Neural cell (in vitro differentiated cells): Measurements from ENCODE around the gene PPFIBP1. TPM values are rescaled to one million over a fixed set of nuclear protein-coding genes. Genes with fewer than 3 reads are reported as not detected.

ENCODE experiments used
- H2AFZ ChIP-seq: fragments of 200-600, 300-800 bp; sonication (generic), shearing (Covaris generic); 2 replicates; pipeline ENCODE4 v1.6.0; 2014; ENCODE audit warnings: low read depth, mild to moderate bottlenecking, antibody characterized with exemption, low read length, moderate library complexity
- H3F3A ChIP-seq: fragments of 200-600 bp; shearing (Covaris generic); 2 replicates; pipeline ENCODE4 v1.6.1; 2016; ENCODE audit warnings: mild to moderate bottlenecking, moderate library complexity, mixed read lengths, antibody characterized with exemption, low read length; ENCODE audit not compliant: insufficient read depth, poor library complexity, severe bottlenecking
- H3K27ac ChIP-seq: fragments of 200-600, 300-800 bp; sonication (generic), shearing (Covaris generic); 2 replicates; pipeline ENCODE4 v1.5.1; 2014; ENCODE audit warnings: mild to moderate bottlenecking, low read length, moderate library complexity
- H3K27me3 ChIP-seq: fragments of 300-800, 200-600 bp; sonication (generic), shearing (Covaris generic); 2 replicates; pipeline ENCODE4 v1.6.0; 2014; ENCODE audit warnings: mild to moderate bottlenecking, low read depth, low read length, moderate library complexity; ENCODE audit not compliant: insufficient read depth
- H3K36me3 ChIP-seq: fragments of 300-800, 200-600 bp; sonication (generic), shearing (Covaris generic); 2 replicates; pipeline ENCODE4 v1.5.1; 2014; ENCODE audit warnings: mild to moderate bottlenecking, antibody characterized with exemption, low read length, moderate library complexity; ENCODE audit not compliant: insufficient read depth
- H3K4me2 ChIP-seq: fragments of 300-800, 200-600 bp; sonication (generic), shearing (Covaris generic); 2 replicates; pipeline ENCODE4 v1.6.0; 2014; ENCODE audit warnings: mild to moderate bottlenecking, low read length
- H3K4me3 ChIP-seq: fragments of 300-800, 200-600 bp; sonication (generic), shearing (Covaris generic); 2 replicates; pipeline ENCODE4 v1.5.1; 2014; ENCODE audit warnings: mild to moderate bottlenecking, low read length, moderate library complexity
- H3K79me2 ChIP-seq: fragments of 200-600 bp; shearing (Covaris generic); replicated peaks from 2 replicates; pipeline ENCODE4 v1.6.0; 2014; ENCODE audit warnings: mild to moderate bottlenecking, low read length, moderate library complexity; ENCODE audit not compliant: insufficient read depth
- H3K9ac ChIP-seq: fragments of 300-800, 200-600 bp; sonication (generic), shearing (Covaris generic); 2 replicates; pipeline ENCODE4 v1.6.1; 2016; ENCODE audit warnings: mild to moderate bottlenecking, low read length, mixed read lengths
- H3K9me2 ChIP-seq: fragments of 200-600 bp; shearing (Covaris generic); 2 replicates; pipeline ENCODE4 v1.6.1; 2016; ENCODE audit warnings: mild to moderate bottlenecking, low read length, mixed read lengths; ENCODE audit not compliant: insufficient read depth
- H3K9me3 ChIP-seq: fragments of 200-600, 300-800 bp; sonication (generic), shearing (Covaris generic); 2 replicates; pipeline ENCODE4 v1.6.1; 2016; ENCODE audit warnings: mild to moderate bottlenecking, mixed run types, low read length, moderate library complexity, mixed read lengths
- H4K20me1 ChIP-seq: fragments of 200-600 bp; shearing (Covaris generic); 2 replicates; pipeline ENCODE4 v1.6.1; 2016; ENCODE audit warnings: mild to moderate bottlenecking, mixed run types; ENCODE audit not compliant: insufficient read depth
- CTCF ChIP-seq: fragments of 450-650 bp; IDR thresholded peaks from 2 replicates; pipeline ENCODE4 v1.5.1; 2014; ENCODE audit warnings: antibody characterized with exemption, mild to moderate bottlenecking, moderate library complexity; ENCODE audit not compliant: poor library complexity, severe bottlenecking
- EP300 ChIP-seq: fragments of 450-650 bp; conservative IDR thresholded peaks from 2 replicates; pipeline ENCODE4 v1.6.1; 2014; ENCODE audit warnings: antibody characterized with exemption, mild to moderate bottlenecking, moderate library complexity; ENCODE audit not compliant: poor library complexity, severe bottlenecking
- EZH2 ChIP-seq: fragments of 200-600, 300-800 bp; shearing (Covaris generic), sonication (generic); IDR thresholded peaks from 2 replicates; pipeline ENCODE4 v1.6.1; 2014; ENCODE audit warnings: antibody characterized with exemption, low read length, borderline replicate concordance, mild to moderate bottlenecking; ENCODE audit not compliant: insufficient read depth, poor library complexity, severe bottlenecking
- MXI1 ChIP-seq: fragments of 450-650 bp; conservative IDR thresholded peaks from 2 replicates; pipeline ENCODE4 v1.6.1; 2014; ENCODE audit warnings: antibody characterized with exemption, mild to moderate bottlenecking; ENCODE audit not compliant: poor library complexity, severe bottlenecking
- POLR2AphosphoS5 ChIP-seq: IDR thresholded peaks from 2 replicates; pipeline ENCODE4 v1.6.1; 2012
- RAD21 ChIP-seq: fragments of 450-650 bp; conservative IDR thresholded peaks from 2 replicates; pipeline ENCODE4 v1.6.1; 2014; ENCODE audit warnings: antibody characterized with exemption, mild to moderate bottlenecking, moderate library complexity
- SMC3 ChIP-seq: fragments of 450-650 bp; conservative IDR thresholded peaks from 2 replicates; pipeline ENCODE4 v1.6.1; 2014; ENCODE audit warnings: antibody characterized with exemption, mild to moderate bottlenecking, moderate library complexity; ENCODE audit not compliant: poor library complexity
- TAF1 ChIP-seq: IDR thresholded peaks from 2 replicates; pipeline ENCODE4 v1.6.1; 2012; ENCODE audit warnings: low read depth
- polyA plus RNA-seq: library from polyadenylated mRNA; depleted of rRNA; stranded (reverse); fragments of >200 nt; gene quantifications from 2 replicates; pipeline ENCODE4 v1.2.3, GENCODE V29; 2014
- TF ChIP-seq, protein P1 (sequence below): IDR thresholded peaks from 2 replicates; pipeline ENCODE4 v1.6.1; 2012; ENCODE audit warnings: borderline replicate concordance

The PPFIBP1 gene
- polyA plus RNA-seq, 1 donor from 2014 or later = 30.2 TPM

GRCh38 chr12:27693403-27693802, 169.4 kb downstream of the PPFIBP1 start:
- no peaks in the 10 kb centered on the region for H3K9me2 ChIP-seq
- no peaks in the 10 kb centered on the region for H3K27me3 ChIP-seq
- no peak overlapping the region for H2AFZ ChIP-seq
- H4K20me1 ChIP-seq = no peaks in the 10 kb centered on the region
- H3K36me3 ChIP-seq = no peaks in the 10 kb centered on the region
- H3K9ac ChIP-seq = no peak overlapping the region
- no peaks in the 10 kb centered on the region for H3F3A ChIP-seq
- H3K79me2 ChIP-seq = no peaks in the 10 kb centered on the region
- H3K27ac ChIP-seq = no peak overlapping the region
- H3K9me3 ChIP-seq = no peaks in the 10 kb centered on the region
- no peak overlapping the region for H3K4me2 ChIP-seq
- no peak overlapping the region for H3K4me3 ChIP-seq
- TF ChIP-seq RAD21 (no peak), MXI1 (no peak), TAF1 (no peak), CTCF (no peak), SMC3 (no peak), EP300 (no peak), POLR2AphosphoS5 (no peak), EZH2 (no peak)
- TF ChIP-seq, protein P1, sequence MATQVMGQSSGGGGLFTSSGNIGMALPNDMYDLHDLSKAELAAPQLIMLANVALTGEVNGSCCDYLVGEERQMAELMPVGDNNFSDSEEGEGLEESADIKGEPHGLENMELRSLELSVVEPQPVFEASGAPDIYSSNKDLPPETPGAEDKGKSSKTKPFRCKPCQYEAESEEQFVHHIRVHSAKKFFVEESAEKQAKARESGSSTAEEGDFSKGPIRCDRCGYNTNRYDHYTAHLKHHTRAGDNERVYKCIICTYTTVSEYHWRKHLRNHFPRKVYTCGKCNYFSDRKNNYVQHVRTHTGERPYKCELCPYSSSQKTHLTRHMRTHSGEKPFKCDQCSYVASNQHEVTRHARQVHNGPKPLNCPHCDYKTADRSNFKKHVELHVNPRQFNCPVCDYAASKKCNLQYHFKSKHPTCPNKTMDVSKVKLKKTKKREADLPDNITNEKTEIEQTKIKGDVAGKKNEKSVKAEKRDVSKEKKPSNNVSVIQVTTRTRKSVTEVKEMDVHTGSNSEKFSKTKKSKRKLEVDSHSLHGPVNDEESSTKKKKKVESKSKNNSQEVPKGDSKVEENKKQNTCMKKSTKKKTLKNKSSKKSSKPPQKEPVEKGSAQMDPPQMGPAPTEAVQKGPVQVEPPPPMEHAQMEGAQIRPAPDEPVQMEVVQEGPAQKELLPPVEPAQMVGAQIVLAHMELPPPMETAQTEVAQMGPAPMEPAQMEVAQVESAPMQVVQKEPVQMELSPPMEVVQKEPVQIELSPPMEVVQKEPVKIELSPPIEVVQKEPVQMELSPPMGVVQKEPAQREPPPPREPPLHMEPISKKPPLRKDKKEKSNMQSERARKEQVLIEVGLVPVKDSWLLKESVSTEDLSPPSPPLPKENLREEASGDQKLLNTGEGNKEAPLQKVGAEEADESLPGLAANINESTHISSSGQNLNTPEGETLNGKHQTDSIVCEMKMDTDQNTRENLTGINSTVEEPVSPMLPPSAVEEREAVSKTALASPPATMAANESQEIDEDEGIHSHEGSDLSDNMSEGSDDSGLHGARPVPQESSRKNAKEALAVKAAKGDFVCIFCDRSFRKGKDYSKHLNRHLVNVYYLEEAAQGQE = no peak

DNA sequence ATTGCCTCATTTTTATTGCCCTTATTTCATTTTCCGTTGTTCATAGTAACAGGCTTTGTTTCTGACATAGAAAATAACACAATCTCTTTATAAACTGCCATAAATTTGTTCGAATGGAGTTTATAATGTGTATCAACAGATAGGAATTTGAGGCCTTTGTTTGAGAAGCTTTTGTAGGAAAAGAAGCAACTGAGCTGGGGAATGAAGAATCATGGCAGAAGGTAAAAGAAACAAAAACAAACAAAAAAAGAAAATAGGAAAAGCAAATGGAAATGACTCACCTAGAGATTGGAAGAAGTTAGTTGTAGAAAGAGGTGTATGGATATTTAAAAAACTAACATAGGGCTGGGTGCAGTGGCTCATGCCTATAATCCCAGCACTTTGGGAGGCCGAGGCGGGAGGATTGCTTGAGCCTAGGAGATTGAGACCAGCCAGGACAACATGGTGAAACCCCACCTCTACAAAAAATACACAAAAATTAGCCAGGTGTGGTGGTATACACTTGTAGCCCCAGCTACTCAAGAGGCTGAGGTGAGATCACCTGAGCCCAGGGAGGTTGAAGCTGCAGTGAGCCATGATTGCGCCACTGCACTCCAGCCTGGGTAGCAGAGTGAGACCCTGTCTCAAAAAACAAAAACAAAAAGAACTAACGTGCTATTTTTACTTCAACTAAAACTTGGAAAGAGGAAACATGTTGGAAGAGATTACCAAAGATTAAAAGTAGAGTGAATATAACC, 171.7 kb downstream of the PPFIBP1 start:
- Histone ChIP-seq H3K4me3 (no peak overlapping the region), H3K9me2 (no peaks in the 10 kb centered on the region), H2AFZ (no peak overlapping the region), H3K9me3 (no peaks in the 10 kb centered on the region), H3K9ac (no peak overlapping the region), H3K27ac (no peak overlapping the region), H3K79me2 (no peaks in the 10 kb centered on the region), H4K20me1 (no peaks in the 10 kb centered on the region), H3F3A (no peaks in the 10 kb centered on the region), H3K4me2 (no peak overlapping the region), H3K36me3 (no peaks in the 10 kb centered on the region), H3K27me3 (no peaks in the 10 kb centered on the region)
- TF ChIP-seq MXI1 (no peak), RAD21 (no peak)
